Measurements from ENCODE around the gene AZGP1.
"Not testable (repeated sequence)": the region's sequence is repeated elsewhere in the genome, so short reads cannot be mapped to it uniquely, and the experiment has no call there.

AZGP1 gene

DNA sequence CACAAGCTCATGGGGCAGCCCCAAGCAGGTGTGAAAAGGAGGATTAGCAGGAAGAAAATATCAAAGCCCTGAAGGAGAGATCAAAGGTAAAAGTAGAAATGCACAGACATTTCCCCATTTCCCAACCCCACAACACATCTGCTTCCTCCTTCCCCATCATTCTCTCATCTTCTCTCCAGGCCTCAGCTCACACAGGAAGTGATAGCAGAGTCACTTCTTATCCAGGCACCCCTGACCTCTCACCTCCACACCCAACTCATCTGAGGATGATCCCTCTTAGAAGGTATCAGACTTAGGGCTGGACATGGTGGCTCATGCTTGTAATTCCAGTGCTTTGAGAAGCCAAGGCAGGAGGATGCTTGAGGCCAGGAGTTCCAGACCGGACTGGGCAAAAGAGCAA lies 28.2 kb downstream of the AZGP1 start:
- TF ChIP-seq, protein P1, sequence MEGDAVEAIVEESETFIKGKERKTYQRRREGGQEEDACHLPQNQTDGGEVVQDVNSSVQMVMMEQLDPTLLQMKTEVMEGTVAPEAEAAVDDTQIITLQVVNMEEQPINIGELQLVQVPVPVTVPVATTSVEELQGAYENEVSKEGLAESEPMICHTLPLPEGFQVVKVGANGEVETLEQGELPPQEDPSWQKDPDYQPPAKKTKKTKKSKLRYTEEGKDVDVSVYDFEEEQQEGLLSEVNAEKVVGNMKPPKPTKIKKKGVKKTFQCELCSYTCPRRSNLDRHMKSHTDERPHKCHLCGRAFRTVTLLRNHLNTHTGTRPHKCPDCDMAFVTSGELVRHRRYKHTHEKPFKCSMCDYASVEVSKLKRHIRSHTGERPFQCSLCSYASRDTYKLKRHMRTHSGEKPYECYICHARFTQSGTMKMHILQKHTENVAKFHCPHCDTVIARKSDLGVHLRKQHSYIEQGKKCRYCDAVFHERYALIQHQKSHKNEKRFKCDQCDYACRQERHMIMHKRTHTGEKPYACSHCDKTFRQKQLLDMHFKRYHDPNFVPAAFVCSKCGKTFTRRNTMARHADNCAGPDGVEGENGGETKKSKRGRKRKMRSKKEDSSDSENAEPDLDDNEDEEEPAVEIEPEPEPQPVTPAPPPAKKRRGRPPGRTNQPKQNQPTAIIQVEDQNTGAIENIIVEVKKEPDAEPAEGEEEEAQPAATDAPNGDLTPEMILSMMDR (IDR thresholded peaks at IDR 0.05; ENCODE audit: low read depth, low read length) = no peak

DNA sequence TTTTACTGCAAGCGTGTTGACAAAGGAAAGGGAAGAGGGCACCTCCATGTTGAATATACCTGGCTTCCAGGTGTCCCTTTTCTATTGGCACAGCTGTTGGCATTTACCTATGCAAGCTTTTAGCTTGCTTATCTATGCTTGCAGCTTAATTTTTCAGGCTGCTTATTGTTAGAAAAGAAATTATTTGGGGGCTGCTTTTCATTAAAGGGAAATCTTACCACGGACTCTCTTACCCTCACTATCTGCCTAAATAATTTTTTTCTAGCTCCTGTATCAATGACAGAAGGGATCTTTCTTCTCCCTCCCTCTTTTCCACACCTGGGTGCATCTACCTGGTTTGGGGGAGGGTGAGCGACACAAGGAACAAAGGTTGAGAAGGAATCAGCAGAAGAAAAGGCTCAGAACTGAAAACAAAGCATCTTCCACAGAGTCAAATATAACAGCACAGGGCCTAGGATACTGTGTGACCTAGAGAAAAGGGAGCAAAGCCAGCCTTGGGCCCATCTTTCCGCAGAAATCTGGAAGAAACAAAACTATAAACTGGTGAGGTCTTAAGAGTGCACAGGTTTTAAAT lies 31.2 kb downstream of the AZGP1 start:
- Histone ChIP-seq H3K27me3 (ENCODE audit: insufficient read depth, low read depth, severe bottlenecking) (no peaks in the 10 kb centered on the region), H3K4me3 (ENCODE audit: low read depth, low read length) (no peak overlapping the region), H3K9me3 (ENCODE audit: severe bottlenecking) (peaks cover 1% of the 10 kb centered on the region), H3K36me3 (no peaks in the 10 kb centered on the region), H3K27ac (no peak overlapping the region)
- no peak for DNase-seq
- TF ChIP-seq, protein P1 (IDR thresholded peaks at IDR 0.05; ENCODE audit: low read depth, low read length) = no peak

More for the DNA sequence above, 28.2 kb downstream of the AZGP1 start:
- Histone ChIP-seq H3K36me3 (no peaks in the 10 kb centered on the region), H3K4me3 (ENCODE audit: low read depth, low read length) (no peak overlapping the region), H3K9me3 (ENCODE audit: severe bottlenecking) (peaks cover 10% of the 10 kb centered on the region), H3K27me3 (ENCODE audit: insufficient read depth, low read depth, severe bottlenecking) (no peaks in the 10 kb centered on the region), H3K27ac (no peak overlapping the region)
- DNase-seq = no peak

DNA sequence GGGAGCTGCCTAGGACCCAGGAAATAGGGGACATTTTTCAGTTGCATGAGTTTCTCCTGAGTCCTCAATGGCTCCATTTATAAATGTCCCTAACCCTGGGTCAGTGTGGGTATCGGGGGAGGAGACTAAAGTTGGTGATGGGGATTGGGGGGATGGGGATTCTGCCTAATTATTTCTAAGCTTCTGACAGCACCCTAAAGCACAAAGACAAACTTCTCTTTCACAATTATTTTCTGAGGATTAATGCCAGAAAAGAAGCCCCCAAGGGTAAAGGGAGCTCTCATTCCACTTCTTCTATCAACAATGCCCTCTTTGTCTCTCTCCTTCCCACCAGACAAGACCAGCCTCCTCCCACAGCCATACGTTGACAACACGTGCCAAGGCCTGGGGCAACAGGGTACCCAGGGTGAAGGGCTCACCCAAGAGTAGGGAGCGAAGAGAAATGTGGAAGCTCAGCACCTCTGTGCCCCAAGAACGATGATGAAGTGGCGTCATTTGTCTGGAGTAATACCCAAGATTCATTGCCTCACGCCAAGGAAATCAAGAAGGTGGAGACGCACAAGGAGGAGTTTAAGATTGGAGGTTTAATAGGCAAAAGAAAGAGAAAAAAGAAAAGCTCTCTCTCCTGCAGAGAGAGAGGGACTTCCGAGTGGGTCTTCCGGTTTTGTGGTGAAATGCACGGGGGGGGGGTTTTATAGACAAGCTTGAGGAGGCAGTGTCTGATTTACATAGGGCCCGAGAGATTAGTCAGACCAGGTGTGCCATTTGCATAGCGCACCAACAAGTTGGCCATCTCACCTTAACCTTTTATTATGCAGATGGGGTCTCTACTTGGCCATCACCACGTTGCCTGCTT lies 32.0 kb downstream of the AZGP1 start:
- peaks cover 8% of the 10 kb centered on the region for H3K9me3 ChIP-seq (ENCODE audit: severe bottlenecking)
- no peak overlapping the region for H3K4me3 ChIP-seq (ENCODE audit: low read depth, low read length)
- H3K27ac ChIP-seq = no peak overlapping the region
- DNase-seq = no peak
- H3K36me3 ChIP-seq = no peaks in the 10 kb centered on the region
- TF ChIP-seq, protein P1 (IDR thresholded peaks at IDR 0.05; ENCODE audit: low read depth, low read length) = no peak
- no peaks in the 10 kb centered on the region for H3K27me3 ChIP-seq (ENCODE audit: insufficient read depth, low read depth, severe bottlenecking)

DNA sequence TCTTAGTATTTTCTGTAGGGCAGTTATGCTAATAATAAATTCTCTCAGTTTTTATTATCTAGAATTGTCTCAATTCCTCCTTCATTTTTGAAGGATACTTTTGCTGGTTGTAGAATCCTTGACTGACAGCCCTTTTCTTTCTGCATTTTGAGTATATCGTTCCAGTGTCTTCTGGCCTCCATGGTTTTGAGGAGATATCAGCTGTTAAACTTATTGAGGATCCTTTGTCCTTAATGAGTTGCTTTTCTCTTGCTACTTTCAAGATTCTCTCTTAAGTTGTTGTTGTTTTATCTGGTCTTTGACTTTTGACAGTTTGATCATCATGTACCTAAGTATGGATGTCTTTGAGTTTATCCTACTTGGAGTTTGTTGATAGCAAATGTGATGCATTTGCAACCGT lies 37.5 kb downstream of the AZGP1 start:
- TF ChIP-seq, protein P1 (IDR thresholded peaks at IDR 0.05; ENCODE audit: low read depth, low read length) = no peak
- Histone ChIP-seq H3K9me3 (ENCODE audit: severe bottlenecking) (peaks cover 16% of the 10 kb centered on the region), H3K36me3 (no peaks in the 10 kb centered on the region), H3K4me3 (ENCODE audit: low read depth, low read length) (no peak overlapping the region), H3K27ac (no peak overlapping the region), H3K27me3 (ENCODE audit: insufficient read depth, low read depth, severe bottlenecking) (no peaks in the 10 kb centered on the region)
- no peak for DNase-seq

DNA sequence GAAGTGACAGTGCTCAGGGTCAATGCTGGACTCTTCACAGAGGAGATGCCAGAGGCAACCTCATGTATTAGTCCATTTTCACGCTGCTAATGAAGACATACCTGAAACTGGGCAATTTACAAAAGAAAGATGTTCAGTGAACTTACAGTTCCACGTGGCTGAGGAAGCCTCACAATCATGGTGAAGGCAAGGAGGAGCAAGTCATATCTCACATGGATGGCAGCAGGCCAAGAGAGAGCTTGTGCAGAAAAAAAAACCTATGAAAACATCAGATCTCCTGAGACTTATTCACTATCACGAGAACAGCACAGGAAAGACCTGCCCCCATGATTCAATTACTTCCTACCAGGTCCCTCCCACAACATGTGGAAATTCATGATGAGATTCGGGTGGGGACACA lies 40.8 kb downstream of the AZGP1 start:
- peaks cover 16% of the 10 kb centered on the region for H3K9me3 ChIP-seq (ENCODE audit: severe bottlenecking)
- H3K27ac ChIP-seq; DNase-seq; H3K36me3 ChIP-seq; H3K4me3 ChIP-seq (ENCODE audit: low read depth, low read length); H3K27me3 ChIP-seq (ENCODE audit: insufficient read depth, low read depth, severe bottlenecking): not testable (repeated sequence)

DNA sequence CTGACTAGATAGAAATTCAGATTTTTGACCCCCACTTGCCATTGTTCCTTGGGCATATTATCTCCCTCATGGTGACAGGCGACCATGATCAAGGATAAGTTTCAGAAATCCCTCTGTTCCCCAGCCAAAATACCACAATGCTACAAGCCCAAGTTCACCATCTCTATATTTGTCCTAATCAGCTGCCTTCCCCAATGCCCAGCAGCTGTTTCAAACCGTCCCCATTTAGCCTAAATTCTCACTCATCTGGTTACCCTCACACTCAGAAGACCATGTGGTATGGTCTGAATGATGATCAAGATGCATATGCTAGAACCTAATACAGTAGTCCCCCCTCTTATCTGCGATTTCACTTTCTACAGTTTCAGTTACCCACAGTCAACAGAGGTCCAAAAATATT lies 45.5 kb downstream of the AZGP1 start:
- Histone ChIP-seq H3K9me3 (ENCODE audit: severe bottlenecking) (no peaks in the 10 kb centered on the region), H3K36me3 (no peaks in the 10 kb centered on the region), H3K27me3 (ENCODE audit: insufficient read depth, low read depth, severe bottlenecking) (peaks cover 8% of the 10 kb centered on the region), H3K27ac (no peak overlapping the region), H3K4me3 (ENCODE audit: low read depth, low read length) (no peak overlapping the region)
- no peak for DNase-seq
- TF ChIP-seq, protein P1 (IDR thresholded peaks at IDR 0.05; ENCODE audit: low read depth, low read length) = no peak

All from WERI-Rb-1 (cell line).